ENCODE results near the gene FYB2.
A peak's percentile ranks its signal among the peaks of the same experiment; 100 is the strongest.

The FYB2 gene

GRCh38 chr1:56835657-56836056 lies 16.5 kb upstream of the FYB2 start:
- DNase-seq (ENCODE audit: extremely low read depth in 1 of 2, low read depth in 1 of 2), result no peak

DNA sequence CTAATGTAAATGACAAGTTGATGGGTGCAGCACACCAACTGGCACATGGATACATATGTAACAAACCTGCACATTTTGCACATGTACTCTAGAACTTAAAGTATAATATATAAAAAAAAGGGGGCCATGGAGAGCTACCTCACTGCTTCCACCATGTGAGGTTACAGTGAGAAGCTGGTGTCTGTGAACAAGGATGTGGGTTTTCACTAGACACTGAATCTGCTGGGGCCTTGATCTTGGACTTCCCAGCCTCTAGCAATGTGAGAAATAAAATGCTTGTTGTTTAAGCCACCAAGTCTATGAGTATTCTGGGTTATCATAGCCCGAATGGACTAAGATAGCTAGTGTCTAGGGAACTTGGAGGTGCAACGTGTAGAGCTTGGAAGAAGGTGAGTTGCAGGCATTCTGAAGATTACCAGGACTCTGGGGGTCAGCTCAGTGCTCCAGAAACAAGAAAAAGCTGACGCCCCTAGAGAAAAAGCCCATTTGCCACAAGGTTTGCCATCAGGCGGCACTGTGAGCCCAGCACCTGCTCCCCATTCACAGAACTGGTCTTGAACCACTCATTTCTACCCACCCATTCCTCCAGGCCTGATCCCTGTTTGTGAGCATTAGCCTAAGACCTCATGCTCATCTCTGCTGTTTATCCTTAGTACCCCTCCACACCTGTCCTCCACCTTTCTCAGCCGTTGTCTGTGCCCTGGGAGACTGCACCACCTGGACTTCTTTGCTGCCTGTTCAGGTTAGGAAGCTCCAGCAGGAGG lies 15.1 kb upstream of the FYB2 start:
- DNase-seq (ENCODE audit: extremely low read depth in 1 of 2, low read depth in 1 of 2), result no peak

- no peak for DNase-seq (ENCODE audit: extremely low read depth in 1 of 2, low read depth in 1 of 2)
Observed at GRCh38 chr1:56833088-56833487, 13.9 kb upstream of the FYB2 start.

DNA sequence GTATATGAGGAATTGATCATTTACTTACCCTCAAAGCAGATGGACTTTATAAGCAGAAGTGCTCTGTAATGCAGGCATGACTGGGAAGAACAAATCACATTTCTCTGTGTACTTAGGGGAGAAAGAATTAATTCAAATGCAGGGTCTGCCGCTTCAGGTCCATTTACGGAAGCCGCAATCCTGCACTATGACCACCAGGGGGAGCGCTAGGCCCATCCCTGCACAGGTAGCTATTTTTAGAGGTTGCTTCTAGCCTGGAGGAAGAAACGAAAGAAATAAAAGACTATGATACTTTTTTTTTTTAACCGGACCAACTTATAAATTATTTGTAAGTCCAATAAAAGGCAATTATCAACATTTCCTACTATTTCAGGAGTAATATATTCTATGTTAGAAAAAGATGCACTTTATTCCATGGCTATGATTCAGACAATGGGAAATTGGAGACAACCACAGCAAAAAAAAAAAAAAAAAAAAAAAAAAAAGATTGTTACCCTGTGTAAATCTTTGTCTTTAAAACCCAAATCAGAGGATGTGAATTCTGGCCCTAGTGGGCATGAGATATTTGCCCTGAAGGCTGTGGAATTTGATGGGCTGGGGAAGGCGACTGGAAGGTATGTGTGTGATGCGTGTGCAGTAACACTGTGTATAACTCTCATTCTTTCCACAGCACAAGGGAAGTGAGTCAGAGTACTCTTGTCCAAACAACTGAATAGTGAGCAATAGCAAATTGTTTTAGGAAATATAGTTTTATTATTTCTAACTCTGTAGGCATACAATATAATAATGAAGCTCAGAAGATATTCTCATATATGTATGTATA lies 12.9 kb upstream of the FYB2 start:
- peak; percentile 16 to 49 for DNase-seq (ENCODE audit: extremely low read depth in 1 of 2, low read depth in 1 of 2)

DNA sequence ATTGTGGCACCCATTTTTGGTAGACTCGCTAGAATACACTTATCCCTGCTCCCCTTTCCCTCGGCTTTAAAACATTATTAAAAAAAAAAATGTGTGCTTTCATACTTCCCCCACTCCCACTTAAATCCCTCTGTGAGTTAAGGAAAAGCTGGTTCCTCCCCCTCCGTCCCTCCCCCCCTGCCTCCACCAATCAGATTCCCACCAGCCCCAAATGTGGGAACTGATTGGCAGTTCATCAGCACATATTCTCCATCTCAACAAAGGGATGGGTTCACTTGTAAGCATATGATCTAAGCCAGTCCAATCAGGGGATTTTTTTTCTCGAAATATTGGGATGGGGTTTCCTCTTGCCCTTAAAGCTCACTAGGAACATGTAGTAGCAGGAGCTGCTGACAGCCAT lies 10.8 kb upstream of the FYB2 start:
- DNase-seq (ENCODE audit: extremely low read depth in 1 of 2, low read depth in 1 of 2), result no peak

- no peak for DNase-seq (ENCODE audit: extremely low read depth in 1 of 2, low read depth in 1 of 2)
Observed at GRCh38 chr1:56827711-56828110, 8.5 kb upstream of the FYB2 start.

DNA sequence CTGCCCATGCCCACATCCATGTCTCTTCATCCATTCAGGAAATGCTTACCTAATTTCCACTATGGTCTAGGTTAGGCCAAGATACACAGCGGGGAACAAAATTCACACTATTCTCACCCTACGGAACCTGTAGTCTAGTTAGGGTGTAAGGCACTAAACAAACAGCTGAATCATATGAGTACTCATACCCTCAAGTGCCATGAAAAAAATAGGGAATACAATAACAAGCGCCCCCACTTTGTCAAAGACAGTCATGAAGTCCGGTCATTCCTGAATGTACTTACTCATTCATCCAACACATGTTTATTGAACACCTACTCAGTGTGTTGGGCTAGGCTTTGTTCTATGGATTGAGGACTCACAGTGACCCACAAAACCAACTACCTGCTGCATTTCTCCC lies 6.2 kb upstream of the FYB2 start:
- no peak for DNase-seq (ENCODE audit: extremely low read depth in 1 of 2, low read depth in 1 of 2)

- DNase-seq (ENCODE audit: extremely low read depth in 1 of 2, low read depth in 1 of 2), result no peak
Observed at GRCh38 chr1:56824938-56825337, 5.7 kb upstream of the FYB2 start.

DNA sequence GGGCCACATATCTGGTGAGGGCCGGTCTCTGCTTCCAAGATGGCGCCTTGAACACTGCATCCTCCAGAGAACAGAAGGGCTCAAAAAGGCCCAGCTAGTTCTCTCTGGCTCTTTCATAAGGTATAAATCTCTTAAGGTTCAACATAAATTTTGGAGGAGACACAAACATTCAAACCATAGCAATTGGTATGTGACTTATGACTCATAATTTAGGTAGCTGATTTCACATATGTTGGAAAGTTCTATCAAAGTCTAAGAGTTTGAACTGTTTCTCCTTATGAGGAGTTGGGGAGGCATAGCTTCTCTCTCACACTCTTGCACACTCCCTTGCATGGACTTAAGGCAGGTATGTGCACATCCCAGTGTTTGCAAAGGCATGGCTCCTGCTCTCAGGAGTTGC lies 5.1 kb upstream of the FYB2 start:
- DNase-seq (ENCODE audit: extremely low read depth in 1 of 2, low read depth in 1 of 2), result no peak

GRCh38 chr1:56821462-56821797 lies 2.2 kb upstream of the FYB2 start:
- DNase-seq (ENCODE audit: extremely low read depth in 1 of 2, low read depth in 1 of 2), result no peak

GRCh38 chr1:56820755-56821461 lies 1.7 kb upstream of the FYB2 start:
- DNase-seq (ENCODE audit: extremely low read depth in 1 of 2, low read depth in 1 of 2), result peak in 1 of 2 donors; percentile 51

GRCh38 chr1:56817716-56818463 lies 1.3 kb downstream of the FYB2 start:
- no peak for DNase-seq (ENCODE audit: extremely low read depth in 1 of 2, low read depth in 1 of 2)

- DNase-seq (ENCODE audit: extremely low read depth in 1 of 2, low read depth in 1 of 2), result no peak
Observed at GRCh38 chr1:56816909-56817308, 2.3 kb downstream of the FYB2 start.

DNA sequence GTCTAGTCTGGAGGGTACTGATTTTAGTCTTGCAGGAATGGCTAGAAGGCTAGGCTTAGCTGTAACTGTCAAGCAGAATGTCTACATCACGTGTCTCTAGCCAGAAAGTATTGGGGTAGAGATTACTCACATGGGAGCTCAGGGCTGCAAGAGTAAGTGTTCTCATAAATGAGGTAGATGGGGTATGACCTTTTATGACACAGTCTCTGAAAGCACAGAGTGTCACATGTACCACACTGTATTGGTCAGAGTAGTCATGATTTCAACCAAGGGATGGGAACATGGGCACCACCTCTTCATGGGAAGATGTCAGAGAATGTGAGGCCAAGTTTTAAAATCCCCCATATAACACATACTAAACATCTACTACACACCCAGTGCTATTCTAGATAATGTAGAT lies 2.9 kb downstream of the FYB2 start:
- no peak for DNase-seq (ENCODE audit: extremely low read depth in 1 of 2, low read depth in 1 of 2)

- DNase-seq (ENCODE audit: extremely low read depth in 1 of 2, low read depth in 1 of 2), result no peak
Observed at GRCh38 chr1:56814205-56814604, 5.0 kb downstream of the FYB2 start.

DNA sequence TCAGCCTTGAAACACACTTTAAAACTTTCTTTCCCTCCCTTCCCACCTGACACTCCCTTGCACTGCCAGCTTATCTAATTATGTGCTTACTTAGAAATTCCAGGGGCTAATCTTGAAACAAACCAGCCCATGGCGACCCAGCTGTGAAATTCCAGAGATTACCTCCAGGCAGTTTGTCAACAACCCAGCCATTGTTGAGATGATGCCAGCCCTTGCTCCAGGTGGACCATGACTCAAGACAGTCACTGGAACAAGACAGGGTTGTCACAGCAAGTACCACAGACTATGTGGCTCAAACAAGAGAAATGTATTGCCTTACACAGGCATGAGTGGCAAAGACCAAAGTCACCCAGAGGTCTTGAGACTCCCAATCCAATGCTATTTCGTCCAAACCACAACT lies 7.9 kb downstream of the FYB2 start:
- no peak for DNase-seq (ENCODE audit: extremely low read depth in 1 of 2, low read depth in 1 of 2)

DNA sequence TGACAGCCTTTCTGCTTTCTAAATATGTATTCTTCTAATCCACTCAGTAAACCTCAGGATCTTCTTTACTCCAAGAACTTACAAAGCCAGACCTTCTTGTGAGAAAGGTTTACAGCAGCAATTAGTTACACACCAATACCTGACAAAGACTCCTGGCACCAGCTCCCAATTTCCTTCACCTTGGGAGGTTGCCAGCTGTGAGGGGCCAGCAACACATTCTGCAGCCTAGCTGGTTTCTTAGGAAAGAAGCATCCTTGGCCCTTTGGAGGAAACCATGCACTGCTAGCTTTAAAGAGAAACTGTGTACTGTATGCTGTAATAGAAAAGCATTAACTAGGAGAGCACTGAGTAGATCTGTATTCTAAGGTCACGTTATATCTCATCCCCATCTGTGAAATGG lies 10.8 kb downstream of the FYB2 start:
- no peak for DNase-seq (ENCODE audit: extremely low read depth in 1 of 2, low read depth in 1 of 2)

GRCh38 chr1:56806804-56807203 lies 12.4 kb downstream of the FYB2 start:
- no peak for DNase-seq (ENCODE audit: extremely low read depth in 1 of 2, low read depth in 1 of 2)

DNA sequence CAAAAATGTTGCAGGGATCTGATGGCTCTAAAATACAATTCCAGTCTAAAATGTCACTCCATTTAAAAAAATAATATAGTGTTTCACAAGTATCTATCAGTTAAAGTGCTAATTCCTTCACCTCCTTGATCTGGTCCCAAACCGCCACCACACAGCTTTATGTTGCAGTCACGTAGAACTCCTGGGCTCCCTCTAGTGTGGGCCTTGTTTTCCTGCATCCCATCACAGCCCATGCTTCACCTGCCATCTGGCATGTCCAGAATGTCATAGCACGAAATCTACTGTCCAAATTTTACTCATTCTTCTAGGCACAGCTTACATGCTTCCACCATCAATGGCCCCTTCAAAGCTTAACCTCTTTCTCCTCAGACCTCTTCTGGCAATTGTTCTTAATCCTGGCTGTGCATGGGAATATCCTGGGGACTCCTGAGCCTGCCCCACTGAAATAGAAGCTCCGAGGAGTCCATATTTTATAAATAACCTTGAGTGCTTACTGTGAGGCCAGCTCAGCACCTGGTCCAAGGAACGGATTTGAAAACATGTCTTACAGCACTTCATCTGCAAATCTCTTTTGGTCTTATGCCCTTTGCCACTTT lies 15.5 kb downstream of the FYB2 start:
- no peak for DNase-seq (ENCODE audit: extremely low read depth in 1 of 2, low read depth in 1 of 2)

- no peak for DNase-seq (ENCODE audit: extremely low read depth in 1 of 2, low read depth in 1 of 2)
Observed at GRCh38 chr1:56799605-56800400, 19.4 kb downstream of the FYB2 start.

Measured in activated CD8-positive, alpha-beta memory T cell treated with anti-CD3 and anti-CD28 coated beads for 1 hour (primary cell).